GM23248 (cell line): Measurements from ENCODE around the gene IL17C. TPM values are rescaled to one million over a fixed set of nuclear protein-coding genes. Genes with fewer than 3 reads are reported as not detected.

Source experiments
- DNase-seq: peaks from one replicate; pipeline ENCODE4 v3.0.0-alpha.2; 2015
- H2AFZ ChIP-seq: fragments of 200-600 bp; sonication (generic); 2 replicates; pipeline ENCODE4 v1.6.1; 2016; ENCODE audit warnings: antibody characterized with exemption
- H3F3A ChIP-seq: fragments of 200-600 bp; sonication (generic); 2 replicates; pipeline ENCODE4 v1.6.1; 2016; ENCODE audit warnings: mild to moderate bottlenecking, antibody characterized with exemption, mixed run types; ENCODE audit not compliant: insufficient read depth
- H3K27ac ChIP-seq: fragments of 200-600 bp; sonication (generic); 2 replicates; pipeline ENCODE4 v1.5.1; 2016; ENCODE audit warnings: mild to moderate bottlenecking
- H3K27me3 ChIP-seq: fragments of 200-600 bp; sonication (generic); replicated peaks from 2 replicates; pipeline ENCODE4 v1.6.1; 2016; ENCODE audit warnings: mild to moderate bottlenecking; ENCODE audit not compliant: insufficient read depth
- H3K36me3 ChIP-seq: fragments of 200-600 bp; sonication (generic); 2 replicates; pipeline ENCODE4 v1.6.1; 2016; ENCODE audit warnings: low read depth, mild to moderate bottlenecking
- H3K4me1 ChIP-seq: fragments of 200-600 bp; sonication (generic); 2 replicates; pipeline ENCODE4 v1.6.1; 2016; ENCODE audit warnings: mild to moderate bottlenecking; ENCODE audit not compliant: insufficient read depth
- H3K4me2 ChIP-seq: fragments of 200-600 bp; sonication (generic); one replicate; pipeline ENCODE4 v1.6.1; 2016; ENCODE audit warnings: mild to moderate bottlenecking; ENCODE audit not compliant: unreplicated experiment
- H3K4me3 ChIP-seq: fragments of 200-600 bp; sonication (generic); 2 replicates; pipeline ENCODE4 v1.5.1; 2016; ENCODE audit warnings: mild to moderate bottlenecking
- H3K79me2 ChIP-seq: fragments of 200-600 bp; sonication (generic); 2 replicates; pipeline ENCODE4 v1.6.1; 2016; ENCODE audit warnings: mild to moderate bottlenecking; ENCODE audit not compliant: insufficient read depth
- H3K9ac ChIP-seq: fragments of 200-600 bp; sonication (generic); 2 replicates; pipeline ENCODE4 v1.6.1; 2016; ENCODE audit warnings: mild to moderate bottlenecking
- H3K9me2 ChIP-seq: fragments of 200-600 bp; sonication (generic); 2 replicates; pipeline ENCODE4 v1.6.1; 2016; ENCODE audit warnings: mixed run types, mild to moderate bottlenecking, moderate library complexity; ENCODE audit not compliant: insufficient read depth
- H3K9me3 ChIP-seq: fragments of 200-600 bp; sonication (generic); one replicate; pipeline ENCODE4 v1.6.1; 2017; ENCODE audit warnings: low read depth
- H4K20me1 ChIP-seq: fragments of 200-600 bp; sonication (generic); 2 replicates; pipeline ENCODE4 v1.6.0; 2016; ENCODE audit not compliant: insufficient read depth
- EZH2 ChIP-seq: fragments of 200-600 bp; sonication (generic); IDR thresholded peaks from 2 replicates; pipeline ENCODE4 v1.6.1; 2018; ENCODE audit warnings: antibody characterized with exemption, mild to moderate bottlenecking; ENCODE audit not compliant: insufficient read depth, poor library complexity, severe bottlenecking
- EZH2phosphoT487 ChIP-seq: fragments of 200-600 bp; sonication (generic); IDR thresholded peaks from 2 replicates; pipeline ENCODE4 v1.6.1; 2018; ENCODE audit warnings: antibody characterized with exemption, moderate library complexity, mild to moderate bottlenecking, low read depth; ENCODE audit not compliant: insufficient read depth
- WGBS, 2 experiments: methylation state at CpG; one replicate each; pipeline ENCODE4 v1.1.6; 2015 to 2017; ENCODE audit warnings: low lambda C conversion rate in 2 of 2, low coverage in 1 of 2; ENCODE audit errors: missing lambda C conversion rate in 2 of 2; 5-methylcytosine and 5-hydroxymethylcytosine counted together
- in situ Hi-C: fragments of 300-500 bp; cut with MboI; formaldehyde crosslinking; loops from 2 replicates; pipeline ENCODE4 v1.15.0; 2020
- polyA plus RNA-seq: library from polyadenylated mRNA; unstranded; fragments of >200 nt; fragmentation: Nextera tagmentation; extraction: Ambion mirVana; gene quantifications from 2 replicates; pipeline ENCODE4 v1.2.1, GENCODE V29; 2016
- total RNA-seq: library from RNA; depleted of rRNA; stranded (reverse); fragments of >200 nt; shearing (Covaris generic); gene quantifications from 2 replicates; pipeline ENCODE4 v1.2.3, GENCODE V29; 2014

The IL17C gene
- total and polyA plus RNA-seq, 2 experiments from 2014 or later, result not detected

DNA sequence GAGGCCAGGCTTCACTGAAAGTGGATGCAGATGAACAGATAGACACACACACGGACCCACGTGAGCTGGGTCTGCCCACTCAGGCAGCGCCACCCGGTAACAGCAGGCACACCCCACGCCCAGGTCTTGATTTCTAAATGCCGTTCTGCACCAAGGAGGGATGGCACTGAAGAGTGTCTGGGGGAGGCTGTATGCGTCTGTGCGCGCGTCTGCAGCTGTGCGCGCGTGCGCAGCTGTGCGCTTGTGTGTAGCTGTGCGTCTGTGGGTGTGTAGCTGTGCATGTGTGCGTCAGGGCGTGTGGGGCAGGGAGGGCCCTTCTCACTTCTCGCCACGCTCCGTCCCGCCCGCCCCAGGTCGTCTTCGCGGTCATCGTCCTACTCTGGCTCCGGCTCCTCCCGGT lies 15.5 kb upstream of the IL17C start:
- Histone ChIP-seq H3K4me2 (no peak overlapping the region), H3K4me3 (no peak overlapping the region), H3K36me3 (peaks cover 6% of the 10 kb centered on the region; the same call in 1 of the 2 replicates)

DNA sequence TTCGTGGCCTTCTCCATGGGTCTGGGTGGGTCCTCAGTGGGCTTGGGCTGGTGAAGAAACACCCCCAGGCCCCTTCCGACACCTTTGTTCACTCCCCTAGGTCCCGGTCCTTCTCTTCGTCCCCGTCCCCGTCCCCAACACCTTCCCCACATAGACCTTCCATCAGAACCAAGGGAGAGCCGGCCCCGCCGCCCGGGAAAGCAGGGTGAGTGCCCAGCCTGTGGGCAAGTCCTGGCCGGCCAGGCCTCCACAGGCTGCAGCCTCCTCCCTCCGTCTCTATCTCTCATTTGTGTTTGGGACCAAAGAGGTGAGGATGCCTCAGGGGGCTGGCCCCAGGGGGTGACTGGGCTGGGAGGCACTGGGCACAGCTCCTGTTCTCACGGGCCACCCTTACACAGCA lies 14.5 kb upstream of the IL17C start:
- Histone ChIP-seq H2AFZ (no peak overlapping the region), H3K9ac (no peak overlapping the region), H3K36me3 (peaks cover 6% of the 10 kb centered on the region; the same call in 1 of the 2 replicates), H3K4me2 (no peak overlapping the region), H3K9me3 (no peaks in the 10 kb centered on the region), H3K4me3 (no peak overlapping the region), H3F3A (no peaks in the 10 kb centered on the region), H4K20me1 (no peaks in the 10 kb centered on the region), H3K4me1 (no peaks in the 10 kb centered on the region), H3K27ac (no peak overlapping the region), H3K79me2 (0 out of 2 replicates have a peak, but pooled peaks cover 2% of the 10 kb centered on the region), H3K27me3 (no peaks in the 10 kb centered on the region), H3K9me2 (no peaks in the 10 kb centered on the region)
- in situ Hi-C loops, result no loop called here
- DNase-seq, result no peak
- TF ChIP-seq EZH2 (no peak), EZH2phosphoT487 (no peak)
- 91 to 95% methylated on average over 10 to 13 of the region's 13 CpGs for WGBS, 2 experiments

More for the DNA sequence above, 15.5 kb upstream of the IL17C start:
- no peak overlapping the region for H3K9ac ChIP-seq
- no peak overlapping the region for H3K27ac ChIP-seq
- TF ChIP-seq EZH2phosphoT487 (no peak), EZH2 (no peak)
- H2AFZ ChIP-seq, result no peak overlapping the region
- H3K27me3 ChIP-seq, result no peaks in the 10 kb centered on the region
- no peak for DNase-seq
- H4K20me1 ChIP-seq, result no peaks in the 10 kb centered on the region
- no peaks in the 10 kb centered on the region for H3K4me1 ChIP-seq
- in situ Hi-C loops, result no loop called here
- H3K79me2 ChIP-seq, result 0 out of 2 replicates have a peak, but pooled peaks cover 11% of the 10 kb centered on the region
- H3F3A ChIP-seq, result no peaks in the 10 kb centered on the region
- H3K9me3 ChIP-seq, result no peaks in the 10 kb centered on the region
- H3K9me2 ChIP-seq, result no peaks in the 10 kb centered on the region
- 97 to 98% methylated on average over 17 to 29 of the region's 29 CpGs for WGBS, 2 experiments

DNA sequence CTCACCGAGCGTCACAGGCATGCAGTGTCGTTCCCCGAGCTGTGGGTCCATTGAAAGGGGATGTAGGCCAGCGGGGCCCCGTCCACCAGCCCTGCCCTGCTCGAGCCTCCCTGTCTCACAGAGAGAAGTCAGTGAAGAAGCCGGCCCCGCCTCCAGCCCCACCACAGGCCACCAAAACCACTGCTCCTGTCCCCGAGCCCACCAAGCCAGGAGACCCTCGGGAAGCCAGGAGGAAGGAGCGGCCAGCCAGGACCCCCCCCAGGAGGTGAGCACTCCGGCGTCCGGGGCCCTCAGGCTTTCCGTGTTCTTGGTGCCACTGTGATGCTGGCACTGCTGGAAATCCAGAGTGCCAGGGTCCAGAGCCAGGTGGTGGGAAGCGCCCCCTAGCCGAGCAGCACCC lies 13.9 kb upstream of the IL17C start:
- Histone ChIP-seq H3K79me2 (no peaks in the 10 kb centered on the region), H3K9ac (no peak overlapping the region), H3K4me2 (no peak overlapping the region), H3K27me3 (no peaks in the 10 kb centered on the region), H4K20me1 (no peaks in the 10 kb centered on the region), H3K36me3 (peaks cover 6% of the 10 kb centered on the region; the same call in 1 of the 2 replicates), H3K9me2 (no peaks in the 10 kb centered on the region), H3K27ac (no peak overlapping the region), H3K4me1 (no peaks in the 10 kb centered on the region), H2AFZ (no peak overlapping the region), H3K4me3 (no peak overlapping the region), H3F3A (no peaks in the 10 kb centered on the region), H3K9me3 (no peaks in the 10 kb centered on the region)
- TF ChIP-seq EZH2, result no peak
- no peak for TF ChIP-seq EZH2phosphoT487
- WGBS, 2 experiments, result 95 to 98% methylated on average over 12 to 15 of the region's 18 CpGs
- DNase-seq, result no peak
- in situ Hi-C loops, result no loop called here

- no peaks in the 10 kb centered on the region for H4K20me1 ChIP-seq
- in situ Hi-C loops, result no loop called here
- no peaks in the 10 kb centered on the region for H3K79me2 ChIP-seq
- no peak overlapping the region for H3K27ac ChIP-seq
- no peaks in the 10 kb centered on the region for H3K9me2 ChIP-seq
- TF ChIP-seq EZH2phosphoT487, result no peak
- TF ChIP-seq EZH2, result no peak
- H3K4me3 ChIP-seq, result no peak overlapping the region
- DNase-seq, result no peak
- no peak overlapping the region for H3K9ac ChIP-seq
- no peaks in the 10 kb centered on the region for H3K9me3 ChIP-seq
- H3K4me1 ChIP-seq, result no peaks in the 10 kb centered on the region
- 85 to 86% methylated on average over 14 to 17 of the region's 17 CpGs for WGBS, 2 experiments
- no peak overlapping the region for H3K4me2 ChIP-seq
- no peak overlapping the region for H2AFZ ChIP-seq
- no peaks in the 10 kb centered on the region for H3K27me3 ChIP-seq
- peaks cover 6% of the 10 kb centered on the region; the same call in 1 of the 2 replicates for H3K36me3 ChIP-seq
- no peaks in the 10 kb centered on the region for H3F3A ChIP-seq
These were observed 13.3 kb upstream of the IL17C start for GRCh38 chr16:88624977-88625576.
